ENCODE results near the gene BIRC7.

BIRC7 gene

DNA sequence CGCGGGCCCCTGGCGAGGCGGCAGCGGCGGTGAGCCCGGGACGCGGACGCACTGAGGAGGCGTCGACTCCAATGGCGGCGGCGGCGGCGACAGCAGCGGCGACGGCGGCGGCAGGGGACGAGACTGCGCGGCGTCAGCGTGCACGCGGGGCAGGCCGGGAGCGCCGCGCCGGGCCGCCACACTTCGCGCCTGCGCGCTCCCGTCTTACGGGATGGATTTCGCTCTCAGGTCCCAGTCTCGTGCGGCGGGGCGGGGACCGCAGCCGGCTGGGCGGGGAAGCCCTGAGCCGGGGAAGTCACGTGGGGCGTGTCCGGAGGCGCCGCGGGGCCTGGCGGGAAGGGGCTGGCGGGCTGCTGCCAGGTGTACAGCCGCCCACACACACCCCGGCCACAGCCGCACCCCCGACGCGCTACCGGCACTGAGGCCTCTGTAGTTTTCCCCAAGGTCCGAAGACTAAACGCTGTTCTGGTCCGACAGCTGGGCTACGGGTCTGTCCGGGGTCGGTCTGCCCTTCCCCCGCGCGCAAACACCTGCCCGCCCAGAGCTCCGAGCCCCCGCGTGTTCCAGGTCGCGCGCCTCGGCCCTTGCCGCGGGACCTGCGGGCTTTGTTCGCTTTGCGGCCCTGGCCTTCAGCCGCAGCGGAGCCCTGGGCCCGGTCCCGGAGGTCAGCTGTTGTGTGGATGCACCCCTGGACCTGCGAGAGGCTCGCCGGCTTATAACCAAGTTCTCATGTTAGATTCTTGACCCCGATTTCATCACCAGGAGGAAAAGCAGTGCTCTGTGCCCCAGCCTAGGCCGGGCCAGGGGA lies 19.5 kb upstream of the BIRC7 start, which contains the start of gene YTHDF1:
TSS of gene YTHDF1 (minus strand) at position 91 of the 808 bp plus-strand sequence. CDS start 239 bp downstream, outside the sequence.
- DNase-seq (ENCODE audit: insufficient read length, low spot score) (peak; percentile 97), FAIRE-seq (no peak)
- TF ChIP-seq, protein P1, sequence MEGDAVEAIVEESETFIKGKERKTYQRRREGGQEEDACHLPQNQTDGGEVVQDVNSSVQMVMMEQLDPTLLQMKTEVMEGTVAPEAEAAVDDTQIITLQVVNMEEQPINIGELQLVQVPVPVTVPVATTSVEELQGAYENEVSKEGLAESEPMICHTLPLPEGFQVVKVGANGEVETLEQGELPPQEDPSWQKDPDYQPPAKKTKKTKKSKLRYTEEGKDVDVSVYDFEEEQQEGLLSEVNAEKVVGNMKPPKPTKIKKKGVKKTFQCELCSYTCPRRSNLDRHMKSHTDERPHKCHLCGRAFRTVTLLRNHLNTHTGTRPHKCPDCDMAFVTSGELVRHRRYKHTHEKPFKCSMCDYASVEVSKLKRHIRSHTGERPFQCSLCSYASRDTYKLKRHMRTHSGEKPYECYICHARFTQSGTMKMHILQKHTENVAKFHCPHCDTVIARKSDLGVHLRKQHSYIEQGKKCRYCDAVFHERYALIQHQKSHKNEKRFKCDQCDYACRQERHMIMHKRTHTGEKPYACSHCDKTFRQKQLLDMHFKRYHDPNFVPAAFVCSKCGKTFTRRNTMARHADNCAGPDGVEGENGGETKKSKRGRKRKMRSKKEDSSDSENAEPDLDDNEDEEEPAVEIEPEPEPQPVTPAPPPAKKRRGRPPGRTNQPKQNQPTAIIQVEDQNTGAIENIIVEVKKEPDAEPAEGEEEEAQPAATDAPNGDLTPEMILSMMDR (IDR thresholded peaks at IDR 0.05; ENCODE audit: insufficient read depth, missing control alignments), result no peak

DNA sequence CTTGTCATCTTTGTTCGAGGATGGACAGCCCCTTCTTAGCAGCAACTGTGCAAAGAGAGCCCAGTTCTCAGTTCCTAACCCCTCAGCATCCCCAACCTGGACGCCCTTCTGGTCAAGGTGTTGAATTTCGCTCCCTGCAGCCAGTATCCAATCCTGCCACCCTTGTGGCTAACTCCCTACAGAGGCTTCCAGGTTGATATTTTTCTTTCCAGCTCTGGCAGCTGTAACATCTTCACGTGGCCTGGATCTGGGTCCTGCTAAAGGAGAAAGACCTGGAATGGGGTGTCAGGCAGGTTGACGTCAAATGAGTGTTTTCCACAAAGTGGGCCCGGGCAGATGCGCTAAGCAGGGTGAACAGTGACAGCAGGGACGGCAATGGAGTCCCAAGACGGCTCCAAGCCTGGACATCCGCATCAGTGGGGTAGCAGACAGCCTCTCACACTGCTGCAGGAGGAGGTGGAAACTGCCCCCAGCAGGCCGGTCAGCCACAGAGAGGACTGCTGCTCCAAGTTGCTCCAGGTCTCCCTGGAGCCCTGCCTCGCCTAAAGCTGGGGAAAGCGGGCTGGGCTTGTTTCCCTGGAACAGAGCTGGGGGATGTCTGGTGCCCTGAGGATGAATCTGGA lies 18.7 kb upstream of the BIRC7 start:
- no peak for FAIRE-seq
- no peak for DNase-seq (ENCODE audit: insufficient read length, low spot score)
- TF ChIP-seq, protein P1 (IDR thresholded peaks at IDR 0.05; ENCODE audit: insufficient read depth, missing control alignments), result no peak

DNA sequence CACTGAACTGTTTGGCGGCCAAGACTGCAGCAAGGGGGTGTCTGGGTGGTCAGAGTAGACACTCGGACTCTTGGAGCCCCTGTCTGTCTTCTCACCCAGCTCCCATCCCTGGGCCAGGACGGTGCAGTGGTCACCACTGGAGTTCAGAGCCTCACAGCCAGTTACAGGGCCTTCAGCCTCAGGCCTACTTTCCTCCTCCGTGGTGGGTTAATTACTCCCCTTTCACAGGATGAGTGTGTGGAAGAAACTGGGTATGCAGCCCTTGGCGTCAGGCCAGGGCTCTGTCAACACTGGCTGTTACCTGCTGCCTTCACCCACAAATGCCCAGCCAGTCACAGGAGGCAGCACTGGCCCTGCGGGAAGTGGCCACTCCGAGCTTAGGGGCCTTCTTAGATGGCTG lies 18.0 kb upstream of the BIRC7 start:
- TF ChIP-seq, protein P1 (IDR thresholded peaks at IDR 0.05; ENCODE audit: insufficient read depth, missing control alignments), result no peak
- FAIRE-seq (no peak), DNase-seq (ENCODE audit: insufficient read length, low spot score) (no peak)

DNA sequence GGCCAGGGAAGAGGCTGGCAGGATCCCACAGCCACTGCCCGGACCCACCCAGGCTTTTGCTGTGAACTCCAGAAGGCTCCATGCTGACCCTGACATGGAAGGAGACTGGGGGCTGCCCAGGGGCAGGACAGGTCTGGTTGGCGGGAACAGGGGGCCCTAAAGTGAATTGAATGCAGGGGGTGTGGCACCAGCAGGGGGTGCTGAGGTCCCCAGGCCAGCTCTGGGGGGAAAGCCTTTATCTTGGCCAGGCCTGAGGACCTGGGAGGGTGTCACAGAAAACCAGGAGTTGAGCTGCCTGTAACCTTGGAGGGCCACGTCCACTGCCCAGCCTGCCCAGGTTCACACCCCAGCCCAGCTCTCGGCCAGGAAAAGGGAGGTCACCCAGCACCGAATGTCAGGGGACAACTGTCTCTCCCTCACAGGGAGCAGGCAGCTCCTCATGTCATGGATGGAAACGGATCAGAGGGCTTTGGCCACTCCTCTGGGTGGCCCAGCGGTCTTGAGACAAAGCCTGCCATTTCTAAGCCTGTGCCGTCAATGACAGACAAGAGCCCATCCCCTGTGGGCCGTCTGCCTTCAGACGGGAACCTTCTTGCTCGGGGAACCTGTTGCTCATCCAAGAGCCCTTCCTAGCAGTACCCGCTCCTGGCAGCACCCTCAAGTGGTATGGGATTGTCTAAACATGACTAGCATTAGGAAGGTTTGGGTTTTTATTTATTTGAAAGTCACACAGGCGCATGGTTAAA lies 16.8 kb upstream of the BIRC7 start:
- TF ChIP-seq, protein P1 (IDR thresholded peaks at IDR 0.05; ENCODE audit: insufficient read depth, missing control alignments), result no peak
- DNase-seq (ENCODE audit: insufficient read length, low spot score), result no peak
- no peak for FAIRE-seq

DNA sequence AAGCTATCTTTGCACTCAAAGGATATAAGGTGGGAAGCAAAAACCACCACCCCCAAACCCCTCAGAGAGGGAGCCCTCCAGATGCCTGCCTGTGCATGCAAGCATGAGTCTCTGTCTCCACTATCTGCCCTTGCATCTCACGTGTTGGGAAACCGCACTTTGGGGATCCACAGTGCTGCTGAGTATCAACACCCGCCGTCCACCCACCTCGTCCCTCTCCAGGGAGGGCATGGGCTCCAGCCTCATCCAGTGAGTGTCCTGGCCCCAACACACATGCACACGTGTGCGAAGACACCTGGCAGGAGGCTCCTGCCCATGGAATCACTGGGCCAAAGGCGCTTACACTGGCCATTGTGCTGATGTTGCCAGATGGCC lies 16.3 kb upstream of the BIRC7 start:
- no peak for FAIRE-seq
- no peak for DNase-seq (ENCODE audit: insufficient read length, low spot score)
- TF ChIP-seq, protein P1 (IDR thresholded peaks at IDR 0.05; ENCODE audit: insufficient read depth, missing control alignments), result no peak

DNA sequence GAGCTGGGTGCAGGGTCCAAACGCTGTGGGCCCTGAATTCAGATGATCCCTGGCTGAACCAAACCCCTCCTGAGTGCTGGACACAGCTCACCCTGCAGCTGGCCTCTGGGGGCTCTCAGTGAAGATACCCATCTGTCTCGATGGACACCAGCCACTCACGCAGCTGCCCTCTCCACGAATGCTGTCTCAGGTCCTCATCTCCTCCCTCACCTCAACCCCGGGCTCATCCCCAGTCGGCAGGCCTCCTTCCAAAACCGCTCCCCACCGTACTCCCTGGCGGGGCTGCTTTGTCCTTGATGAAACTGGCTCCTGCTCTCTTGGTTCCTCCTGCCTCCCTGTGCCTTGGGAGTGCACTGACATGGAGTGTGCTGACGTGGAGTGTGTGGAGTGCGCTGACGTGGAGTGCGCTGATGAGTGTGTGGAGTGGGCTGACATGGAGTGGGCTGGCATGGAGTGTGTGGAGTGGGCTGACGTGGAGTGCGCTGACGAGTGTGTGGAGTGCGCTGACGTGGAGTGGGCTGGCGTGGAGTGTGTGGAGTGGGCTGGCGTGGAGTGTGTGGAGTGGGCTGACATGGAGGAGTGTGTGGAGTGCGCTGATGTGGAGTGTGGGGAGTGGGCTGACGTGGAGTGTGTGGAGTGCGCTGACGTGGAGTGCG lies 15.7 kb upstream of the BIRC7 start:
- DNase-seq (ENCODE audit: insufficient read length, low spot score), result no peak
- no peak for FAIRE-seq
- TF ChIP-seq, protein P1 (IDR thresholded peaks at IDR 0.05; ENCODE audit: insufficient read depth, missing control alignments), result no peak
